Trophoblast cell (in vitro differentiated cells and primary cell): Measurements from ENCODE around the gene CCL4.

Experiments
- DNase-seq, 2 donors: peaks; one replicate each; pipeline ENCODE4 v3.0.0-alpha.2; 2016
- H2AFZ ChIP-seq: 2 replicates; pipeline ENCODE4 v1.6.1; 2013; ENCODE audit warnings: low read length, moderate library complexity, mild to moderate bottlenecking; ENCODE audit not compliant: insufficient read depth, poor library complexity
- H2AK5ac ChIP-seq: 2 replicates; pipeline ENCODE4 v1.6.1; 2013; ENCODE audit warnings: mild to moderate bottlenecking, low read length
- H2BK120ac ChIP-seq: 2 replicates; pipeline ENCODE4 v1.6.1; 2013; ENCODE audit warnings: low read length, mild to moderate bottlenecking, moderate library complexity; ENCODE audit not compliant: insufficient read depth, poor library complexity
- H2BK12ac ChIP-seq: 2 replicates; pipeline ENCODE4 v1.6.1; 2013; ENCODE audit warnings: mild to moderate bottlenecking, low read length, moderate library complexity
- H2BK5ac ChIP-seq: 2 replicates; pipeline ENCODE4 v1.6.1; 2013; ENCODE audit warnings: low read length, low read depth, moderate library complexity, mild to moderate bottlenecking; ENCODE audit not compliant: poor library complexity
- H3K14ac ChIP-seq: 2 replicates; pipeline ENCODE4 v1.6.1; 2013; ENCODE audit warnings: mild to moderate bottlenecking, low read length
- H3K18ac ChIP-seq: 2 replicates; pipeline ENCODE4 v1.6.1; 2013; ENCODE audit warnings: mild to moderate bottlenecking, low read length
- H3K23ac ChIP-seq: 2 replicates; pipeline ENCODE4 v1.6.1; 2013; ENCODE audit warnings: low read length
- H3K27ac ChIP-seq: 2 replicates; pipeline ENCODE4 v1.5.1; 2013; ENCODE audit warnings: low read depth, mild to moderate bottlenecking, inconsistent platforms, low read length, moderate library complexity
- H3K27me3 ChIP-seq: 2 replicates; pipeline ENCODE4 v1.6.1; 2013; ENCODE audit warnings: inconsistent platforms, mild to moderate bottlenecking, low read length, moderate library complexity; ENCODE audit not compliant: insufficient read depth
- H3K36me3 ChIP-seq, 2 experiments: 1 replicate in 1 of 2; 2 replicates in 1 of 2; pipeline ENCODE4 v1.6.1; 2013; ENCODE audit warnings: low read length in 2 of 2, mild to moderate bottlenecking in 2 of 2, moderate library complexity in 1 of 2; ENCODE audit not compliant: insufficient read depth in 2 of 2, control insufficient read depth in 1 of 2
- H3K4ac ChIP-seq: 2 replicates; pipeline ENCODE4 v1.6.1; 2013; ENCODE audit warnings: low read depth, mild to moderate bottlenecking, low read length, moderate library complexity
- H3K4me1 ChIP-seq, 2 experiments: 1 replicate in 1 of 2; 2 replicates in 1 of 2; pipeline ENCODE4 v1.6.1; 2013; ENCODE audit warnings: low read length in 2 of 2, mild to moderate bottlenecking in 2 of 2, moderate library complexity in 1 of 2; ENCODE audit not compliant: insufficient read depth in 2 of 2, control insufficient read depth in 1 of 2
- H3K4me2 ChIP-seq: 2 replicates; pipeline ENCODE4 v1.6.1; 2013; ENCODE audit warnings: inconsistent platforms, mild to moderate bottlenecking, low read length, moderate library complexity
- H3K4me3 ChIP-seq: 2 replicates; pipeline ENCODE4 v1.5.1; 2013; ENCODE audit warnings: mild to moderate bottlenecking, low read depth, low read length, inconsistent platforms
- H3K79me1 ChIP-seq: one replicate; pipeline ENCODE4 v1.6.1; 2013; ENCODE audit warnings: low read length
- H3K79me2 ChIP-seq: 2 replicates; pipeline ENCODE4 v1.6.1; 2013; ENCODE audit warnings: low read length, mild to moderate bottlenecking; ENCODE audit not compliant: control insufficient read depth, insufficient read depth, poor library complexity
- H3K9ac ChIP-seq: 2 replicates; pipeline ENCODE4 v1.6.1; 2013; ENCODE audit warnings: mild to moderate bottlenecking, low read length
- H3K9me3 ChIP-seq: 2 replicates; pipeline ENCODE4 v1.6.1; 2013; ENCODE audit warnings: low read depth, mild to moderate bottlenecking, control low read depth, inconsistent platforms, low read length; ENCODE audit not compliant: insufficient read depth
- H4K12ac ChIP-seq: 2 replicates; pipeline ENCODE4 v1.6.1; 2013; ENCODE audit warnings: low read depth, mild to moderate bottlenecking, low read length, moderate library complexity
- H4K8ac ChIP-seq: 2 replicates; pipeline ENCODE4 v1.6.1; 2013; ENCODE audit warnings: low read depth, mild to moderate bottlenecking, low read length, moderate library complexity
- H4K91ac ChIP-seq: one replicate; pipeline ENCODE4 v1.6.1; 2013; ENCODE audit warnings: low read depth, mild to moderate bottlenecking, low read length, moderate library complexity
- WGBS: extraction: QIAGEN DNeasy Blood & Tissue Kit; methylation state at CpG from one replicate; pipeline ENCODE4 v1.1.7; 2013; ENCODE audit warnings: missing lambda C conversion rate; ENCODE audit not compliant: insufficient read length, insufficient coverage; ENCODE audit errors: extremely low coverage; 5-methylcytosine and 5-hydroxymethylcytosine counted together

CCL4 gene

GRCh38 chr17:36131421-36131820 is 27.8 kb downstream of the CCL4 start:
- H3K23ac ChIP-seq, result no peak overlapping the region
- no peak overlapping the region for H3K9ac ChIP-seq
- no peaks in the 10 kb centered on the region for H3K79me1 ChIP-seq
- no peak overlapping the region for H4K8ac ChIP-seq
- H3K27me3 ChIP-seq, result no peaks in the 10 kb centered on the region
- no peak overlapping the region for H3K4me3 ChIP-seq
- H3K4me1 ChIP-seq, result no peaks in the 10 kb centered on the region
- no CpG with 5 or more reads among the region's 2 CpGs for WGBS
- H2BK5ac ChIP-seq, result no peak overlapping the region
- no peak overlapping the region for H3K4me2 ChIP-seq
- H3K14ac ChIP-seq, result no peak overlapping the region
- no peak overlapping the region for H2AFZ ChIP-seq
- peaks cover 2% of the 10 kb centered on the region for H3K9me3 ChIP-seq
- no peaks in the 10 kb centered on the region for H3K36me3 ChIP-seq
- no peak overlapping the region for H3K18ac ChIP-seq
- H3K4ac ChIP-seq, result no peak overlapping the region
- no peak for DNase-seq
- H2BK120ac ChIP-seq, result no peak overlapping the region
- no peak overlapping the region for H3K27ac ChIP-seq
- H3K79me2 ChIP-seq, result no peaks in the 10 kb centered on the region
- H2AK5ac ChIP-seq, result no peak overlapping the region
- H2BK12ac ChIP-seq, result no peak overlapping the region
- H4K12ac ChIP-seq, result no peak overlapping the region
- H4K91ac ChIP-seq, result no peak overlapping the region

GRCh38 chr17:36131931-36132330 is 28.3 kb downstream of the CCL4 start:
- Histone ChIP-seq H3K79me1 (no peaks in the 10 kb centered on the region), H2BK12ac (no peak overlapping the region), H3K4me1 (no peaks in the 10 kb centered on the region), H3K14ac (no peak overlapping the region), H3K4ac (no peak overlapping the region), H3K27me3 (no peaks in the 10 kb centered on the region), H4K12ac (no peak overlapping the region), H4K8ac (no peak overlapping the region), H2BK5ac (no peak overlapping the region), H3K4me3 (no peak overlapping the region), H2AFZ (no peak overlapping the region), H2BK120ac (no peak overlapping the region), H3K18ac (no peak overlapping the region), H3K27ac (no peak overlapping the region), H2AK5ac (no peak overlapping the region), H3K79me2 (no peaks in the 10 kb centered on the region), H3K9me3 (no peaks in the 10 kb centered on the region), H3K9ac (no peak overlapping the region), H3K23ac (no peak overlapping the region), H3K36me3 (no peaks in the 10 kb centered on the region), H3K4me2 (no peak overlapping the region), H4K91ac (no peak overlapping the region)
- no peak for DNase-seq
- WGBS, result no CpG with 5 or more reads among the region's 3 CpGs

GRCh38 chr17:36132421-36132831 is 28.8 kb downstream of the CCL4 start:
- Histone ChIP-seq H3K23ac (no peak overlapping the region), H3K14ac (no peak overlapping the region), H3K4me3 (no peak overlapping the region), H3K4me2 (no peak overlapping the region), H4K8ac (no peak overlapping the region), H2AK5ac (no peak overlapping the region), H3K18ac (no peak overlapping the region), H4K91ac (no peak overlapping the region), H3K79me2 (no peaks in the 10 kb centered on the region), H3K9ac (no peak overlapping the region), H3K4ac (no peak overlapping the region), H3K27me3 (no peaks in the 10 kb centered on the region), H2BK120ac (no peak overlapping the region), H3K79me1 (no peaks in the 10 kb centered on the region), H3K27ac (no peak overlapping the region), H3K36me3 (no peaks in the 10 kb centered on the region), H2AFZ (no peak overlapping the region), H2BK5ac (no peak overlapping the region), H4K12ac (no peak overlapping the region), H3K9me3 (no peaks in the 10 kb centered on the region), H2BK12ac (no peak overlapping the region), H3K4me1 (no peaks in the 10 kb centered on the region)
- DNase-seq, result peak; percentile 31 to 37
- no CpG with 5 or more reads among the region's 2 CpGs for WGBS

DNA sequence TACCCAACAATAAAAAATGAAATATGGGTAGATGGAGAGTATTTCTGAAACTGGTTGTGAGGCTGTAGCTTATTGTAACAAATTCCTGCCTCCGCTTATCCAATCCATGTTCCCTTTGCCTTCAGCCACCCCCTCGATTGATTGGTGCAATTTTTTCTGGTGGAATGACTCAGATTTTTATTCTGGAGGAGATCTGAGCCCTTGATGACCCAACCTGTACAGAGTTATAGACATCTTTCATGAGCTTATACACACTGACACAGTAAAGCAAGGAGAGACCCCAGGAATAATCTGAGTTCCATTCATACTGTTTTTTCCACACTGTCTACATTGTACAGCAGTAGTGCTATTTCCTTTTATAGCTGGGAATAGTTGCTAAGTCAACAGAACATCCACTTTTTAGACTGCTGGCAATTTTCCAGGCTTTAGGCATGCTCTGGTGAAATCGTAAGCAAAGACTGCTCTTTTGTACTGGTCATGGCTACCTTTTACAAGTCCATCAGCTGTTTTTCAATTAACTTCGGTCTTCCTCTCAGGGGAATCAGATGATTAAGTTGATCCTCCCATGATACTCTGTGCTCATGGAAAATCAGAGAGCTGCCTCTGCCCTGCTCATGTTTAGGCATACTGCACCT is 30.1 kb downstream of the CCL4 start:
- Histone ChIP-seq H3K9ac (no peak overlapping the region), H3K79me2 (no peaks in the 10 kb centered on the region), H3K4me2 (no peak overlapping the region), H3K79me1 (no peaks in the 10 kb centered on the region), H2BK12ac (no peak overlapping the region), H3K14ac (no peak overlapping the region), H2AFZ (no peak overlapping the region), H3K4ac (no peak overlapping the region), H3K9me3 (no peaks in the 10 kb centered on the region), H3K27me3 (no peaks in the 10 kb centered on the region), H4K91ac (no peak overlapping the region), H3K23ac (no peak overlapping the region), H3K18ac (no peak overlapping the region), H2AK5ac (no peak overlapping the region), H2BK5ac (no peak overlapping the region), H2BK120ac (no peak overlapping the region), H4K12ac (no peak overlapping the region), H3K27ac (no peak overlapping the region), H3K4me3 (no peak overlapping the region), H4K8ac (no peak overlapping the region), H3K36me3 (no peaks in the 10 kb centered on the region), H3K4me1 (no peaks in the 10 kb centered on the region)
- no CpG with 5 or more reads among the region's 4 CpGs for WGBS
- peak in 1 of 2 donors; percentile 18 for DNase-seq
